OCI-LY7 (cell line): ENCODE results near the gene TMPRSS6.

Experiments
- CTCF ChIP-seq: fragments of 200-600 bp; sonication (generic); conservative IDR thresholded peaks from 2 replicates; pipeline ENCODE4 v1.5.1; 2014; ENCODE audit warnings: mild to moderate bottlenecking, antibody characterized with exemption, low read length, moderate library complexity, mixed read lengths
- EZH2phosphoT487 ChIP-seq: fragments of 200-600 bp; sonication (generic); IDR thresholded peaks from 2 replicates; pipeline ENCODE4 v1.6.1; 2018; ENCODE audit warnings: low read depth, borderline replicate concordance, mild to moderate bottlenecking, mixed run types, antibody characterized with exemption, low read length, moderate library complexity, mixed read lengths

GRCh38 chr22:37091994-37092393 is 17.5 kb downstream of the TMPRSS6 start:
- TF ChIP-seq CTCF (no peak), EZH2phosphoT487 (no peak)
